Measurements from ENCODE around the gene NUDT8. TPM values are rescaled to one million over a fixed set of nuclear protein-coding genes. Genes with fewer than 3 reads are reported as not detected.

Gene NUDT8
- total RNA-seq, 1 donor from 2014 or later: 5.3 TPM

DNA sequence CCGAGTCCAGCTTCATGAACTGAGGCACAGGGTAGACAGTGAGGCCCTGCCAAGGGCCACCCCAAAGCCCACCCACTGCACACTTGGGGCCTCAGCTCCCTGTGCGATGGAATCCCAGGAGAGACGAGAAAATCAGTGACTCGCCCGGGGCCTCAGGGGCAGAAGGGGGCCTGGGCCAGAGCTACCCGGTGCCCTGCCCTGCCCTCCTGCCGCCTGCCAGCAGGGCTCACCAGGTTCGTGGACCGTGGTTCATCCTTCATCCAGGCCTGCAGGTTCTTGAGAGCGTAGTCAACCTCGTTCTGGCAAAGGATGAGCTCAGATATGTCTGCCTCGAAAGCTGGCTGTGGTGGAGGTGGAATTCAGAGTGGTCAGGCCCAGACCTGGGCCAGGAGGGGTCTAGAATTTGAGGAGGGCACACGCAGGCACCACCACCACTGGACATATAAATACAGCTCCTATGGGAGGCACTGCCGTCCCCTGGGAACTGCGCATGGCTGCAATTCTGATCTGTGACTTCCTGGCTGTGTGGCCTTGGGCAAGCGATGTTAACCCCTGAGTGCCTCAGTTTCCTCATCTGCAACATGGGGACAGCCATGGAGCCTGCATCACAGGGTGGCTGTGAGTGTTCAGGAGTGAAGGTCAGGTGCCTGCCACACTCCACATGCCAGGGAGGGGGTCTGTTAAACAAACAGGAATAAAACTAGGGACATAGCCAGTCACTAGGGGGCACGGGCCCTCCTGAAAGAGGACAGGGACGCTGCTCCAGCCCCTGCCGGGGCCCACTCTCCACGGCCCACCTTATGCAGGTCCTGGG is 37.1 kb upstream of the NUDT8 start:
- Mint-ChIP-seq H3K4me3 (peak overlapping the region; percentile 46), H3K27me3 (no peaks in the 10 kb centered on the region), H3K27ac (no peak overlapping the region), H3K4me1 (no peaks in the 10 kb centered on the region), H3K36me3 (ENCODE audit: low read depth) (no peaks in the 10 kb centered on the region), H3K9me3 (no peaks in the 10 kb centered on the region)
- ChIA-PET POLR2A (interaction anchor here (0.6 to 1.2 kb wide), 6 partner anchors 8 to 37 kb away, joined by 3 to 4 read pairs (median 3); partner anchors contain the start of gene NUDT8), CTCF (interaction anchor here (0.7 to 1.7 kb wide), 4 partner anchors 16 to 96 kb away, joined by 3 to 6 read pairs (median 4); partner anchors contain the start of gene ACY3)
- DNase-seq (no peak), ATAC-seq (ENCODE audit: low read depth) (peak; percentile 11)
- intact Hi-C loops (cut with micrococcal nuclease): loop anchor here (5.0 kb wide), 1 partner anchor 40 kb away; no protein-coding TSS in a partner anchor
- TF ChIP-seq, protein P1, sequence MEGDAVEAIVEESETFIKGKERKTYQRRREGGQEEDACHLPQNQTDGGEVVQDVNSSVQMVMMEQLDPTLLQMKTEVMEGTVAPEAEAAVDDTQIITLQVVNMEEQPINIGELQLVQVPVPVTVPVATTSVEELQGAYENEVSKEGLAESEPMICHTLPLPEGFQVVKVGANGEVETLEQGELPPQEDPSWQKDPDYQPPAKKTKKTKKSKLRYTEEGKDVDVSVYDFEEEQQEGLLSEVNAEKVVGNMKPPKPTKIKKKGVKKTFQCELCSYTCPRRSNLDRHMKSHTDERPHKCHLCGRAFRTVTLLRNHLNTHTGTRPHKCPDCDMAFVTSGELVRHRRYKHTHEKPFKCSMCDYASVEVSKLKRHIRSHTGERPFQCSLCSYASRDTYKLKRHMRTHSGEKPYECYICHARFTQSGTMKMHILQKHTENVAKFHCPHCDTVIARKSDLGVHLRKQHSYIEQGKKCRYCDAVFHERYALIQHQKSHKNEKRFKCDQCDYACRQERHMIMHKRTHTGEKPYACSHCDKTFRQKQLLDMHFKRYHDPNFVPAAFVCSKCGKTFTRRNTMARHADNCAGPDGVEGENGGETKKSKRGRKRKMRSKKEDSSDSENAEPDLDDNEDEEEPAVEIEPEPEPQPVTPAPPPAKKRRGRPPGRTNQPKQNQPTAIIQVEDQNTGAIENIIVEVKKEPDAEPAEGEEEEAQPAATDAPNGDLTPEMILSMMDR (IDR thresholded peaks at IDR 0.05): no peak

DNA sequence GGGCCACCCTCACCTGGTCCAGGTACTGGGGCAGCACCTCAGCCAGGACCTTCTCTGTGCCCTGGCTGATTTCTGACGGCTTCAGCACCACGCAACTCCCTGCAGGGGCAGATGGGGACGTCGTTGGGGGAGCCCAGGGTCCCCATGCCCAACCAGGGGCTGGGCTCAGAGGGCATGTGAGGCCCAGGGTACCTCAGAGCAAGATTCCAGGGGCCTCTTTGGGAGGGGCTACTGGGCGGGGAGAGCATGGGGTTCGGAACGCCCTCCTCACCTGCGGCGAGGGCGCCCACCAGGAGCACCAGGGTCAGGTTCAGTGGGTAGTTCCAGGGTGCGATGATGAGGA is 36.5 kb upstream of the NUDT8 start:
- H3K27ac Mint-ChIP-seq: no peak overlapping the region

DNA sequence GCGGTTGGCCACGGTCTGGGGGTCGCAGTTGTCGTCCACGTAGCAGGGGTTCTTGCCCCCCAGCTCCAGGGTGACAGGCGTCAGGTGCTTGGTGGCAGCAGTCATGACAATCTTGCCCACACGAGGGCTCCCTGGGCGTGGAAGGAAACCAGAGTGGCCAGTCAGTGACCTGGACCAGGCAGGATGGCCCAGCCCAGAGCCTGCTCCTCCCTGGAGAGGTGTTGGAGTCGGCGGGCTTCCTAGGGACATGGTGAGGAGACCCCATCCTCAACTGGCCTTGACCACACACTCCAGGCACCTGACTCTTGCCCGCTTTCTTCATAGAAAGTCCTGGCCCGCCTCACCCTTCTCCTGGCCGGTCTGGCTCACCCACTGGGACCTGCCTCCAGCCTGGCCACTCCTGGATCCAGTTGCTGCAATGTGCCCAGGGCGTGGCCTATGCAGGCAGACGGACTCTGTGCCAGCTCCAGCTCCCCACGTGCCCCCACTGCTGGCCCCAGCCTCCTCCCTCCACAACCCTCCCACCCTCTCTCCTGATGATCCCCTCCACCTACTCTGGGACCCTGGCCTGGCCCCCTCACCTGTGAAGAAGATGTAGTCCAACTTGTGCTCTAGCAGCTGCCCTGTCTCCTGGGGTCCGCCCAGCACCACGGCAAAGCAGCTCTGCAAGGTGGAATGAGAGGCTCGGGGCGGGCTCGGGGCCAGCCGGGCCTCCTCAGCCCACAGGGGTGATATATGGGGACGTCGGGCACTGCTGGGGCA is 36.0 kb upstream of the NUDT8 start:
- intact Hi-C loops (cut with micrococcal nuclease): loop anchor here (5.0 kb wide), 1 partner anchor 42 kb away; no protein-coding TSS in a partner anchor

More for the DNA sequence above, 36.5 kb upstream of the NUDT8 start:
- ATAC-seq (ENCODE audit: low read depth) (no peak), DNase-seq (no peak)
- Mint-ChIP-seq H3K9me3 (no peaks in the 10 kb centered on the region), H3K27me3 (no peaks in the 10 kb centered on the region), H3K36me3 (ENCODE audit: low read depth) (no peaks in the 10 kb centered on the region), H3K4me3 (no peak overlapping the region), H3K4me1 (no peaks in the 10 kb centered on the region)
- intact Hi-C loops (cut with micrococcal nuclease): loop anchor here (5.0 kb wide), 1 partner anchor 41 kb away; no protein-coding TSS in a partner anchor
- ChIA-PET CTCF (interaction anchor here (0.7 to 1.6 kb wide), 3 partner anchors 17 to 95 kb away, joined by 3 to 5 read pairs (median 4); no protein-coding TSS in a partner anchor), POLR2A (interaction anchor here (1.0 kb wide), 2 partner anchors 10 to 18 kb away, joined by 3 read pairs; no protein-coding TSS in a partner anchor)
- TF ChIP-seq, protein P1 (IDR thresholded peaks at IDR 0.05): no peak

DNA sequence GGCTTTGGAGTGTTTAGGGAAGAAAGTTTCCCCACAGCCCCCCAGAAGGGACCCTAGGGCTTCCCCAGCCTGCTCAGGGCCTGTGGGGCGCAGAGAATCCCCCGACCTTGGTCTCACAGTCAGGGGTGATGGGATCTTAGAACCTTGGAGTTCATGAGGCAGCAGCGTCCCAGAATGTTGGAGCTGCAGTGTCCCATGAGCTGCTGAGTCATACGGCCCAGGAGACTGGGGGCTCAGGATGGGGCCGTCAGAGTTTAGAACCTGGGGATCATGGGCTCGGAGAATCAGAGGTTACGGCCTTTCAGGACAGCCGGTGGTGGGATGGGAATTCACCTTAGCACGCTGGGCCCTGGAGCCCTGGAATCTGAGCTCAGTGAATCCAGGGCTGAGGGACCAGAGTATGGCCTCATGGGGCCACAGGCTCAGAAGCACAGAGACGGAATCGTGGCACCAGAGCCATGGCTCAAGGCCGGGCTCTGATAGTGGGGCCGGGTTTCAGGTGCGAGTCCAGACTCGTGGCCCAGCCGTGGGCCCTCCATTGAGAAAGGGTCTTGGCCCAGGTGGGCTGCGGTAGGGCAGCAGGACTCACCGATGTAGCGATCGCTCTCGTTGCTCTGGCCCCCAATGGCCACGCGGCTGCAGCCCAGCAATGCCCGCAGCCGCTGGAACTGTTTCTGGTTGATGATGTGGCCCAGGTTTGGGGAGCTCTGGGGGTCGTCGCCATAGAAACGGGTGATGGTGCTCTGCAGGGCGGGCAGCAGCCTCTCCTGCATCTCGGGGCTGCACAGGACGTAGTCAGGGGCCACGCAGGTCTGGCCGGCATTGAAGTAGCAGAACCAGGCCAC is 35.2 kb upstream of the NUDT8 start:
- ATAC-seq (ENCODE audit: low read depth): no peak
- Mint-ChIP-seq H3K27me3 (no peaks in the 10 kb centered on the region), H3K9me3 (no peaks in the 10 kb centered on the region), H3K27ac (no peak overlapping the region), H3K4me3 (no peak overlapping the region), H3K4me1 (no peaks in the 10 kb centered on the region), H3K36me3 (ENCODE audit: low read depth) (no peaks in the 10 kb centered on the region)
- CTCF ChIA-PET: interaction anchor here (1.0 to 1.5 kb wide), 3 partner anchors 16 to 36 kb away, joined by 3 to 4 read pairs (median 4); partner anchors contain the start of gene NUDT8
- POLR2A ChIA-PET: interaction anchor here (0.5 to 1.0 kb wide), 3 partner anchors 17 to 828 kb away, joined by 3 to 6 read pairs (median 4); no protein-coding TSS in a partner anchor
- intact Hi-C loops (cut with micrococcal nuclease): loop anchor here (5.0 kb wide), 1 partner anchor 42 kb away; no protein-coding TSS in a partner anchor
- TF ChIP-seq, protein P1 (IDR thresholded peaks at IDR 0.05): no peak
- no peak for DNase-seq

More for the DNA sequence above, 36.0 kb upstream of the NUDT8 start:
- TF ChIP-seq, protein P1 (IDR thresholded peaks at IDR 0.05): no peak
- ChIA-PET POLR2A (interaction anchor here (0.6 to 1.0 kb wide), 2 partner anchors 17 to 128 kb away, joined by 3 to 4 read pairs; no protein-coding TSS in a partner anchor), CTCF (interaction anchor here (1.0 to 1.6 kb wide), 4 partner anchors 17 to 36 kb away, joined by 3 to 5 read pairs (median 4); partner anchors contain the start of gene NUDT8)
- Mint-ChIP-seq H3K9me3 (no peaks in the 10 kb centered on the region), H3K27me3 (no peaks in the 10 kb centered on the region), H3K27ac (no peak overlapping the region), H3K4me1 (no peaks in the 10 kb centered on the region), H3K36me3 (ENCODE audit: low read depth) (no peaks in the 10 kb centered on the region), H3K4me3 (no peak overlapping the region)
- DNase-seq (no peak), ATAC-seq (ENCODE audit: low read depth) (no peak)

Measured in activated B cell treated with CpG ODN at 0.5 μM for 24 hours (primary cell).